Activated CD4-positive, alpha-beta T cell treated with anti-CD3 and anti-CD28 coated beads, Interleukin-10, Interleukin-2, amounts not matched to agents 100 ng/mL and 50 ng/mL, durations not matched to agents 16 hours and 8 hours (primary cell): ENCODE measurements around the gene MAP7D1.
"Not testable (repeated sequence)": the region's sequence is repeated elsewhere in the genome, so short reads cannot be mapped to it uniquely, and the experiment has no call there.

ENCODE experiments used
- DNase-seq: peaks from one replicate; pipeline ENCODE4 v3.0.0-alpha.2; 2020

MAP7D1 gene

DNA sequence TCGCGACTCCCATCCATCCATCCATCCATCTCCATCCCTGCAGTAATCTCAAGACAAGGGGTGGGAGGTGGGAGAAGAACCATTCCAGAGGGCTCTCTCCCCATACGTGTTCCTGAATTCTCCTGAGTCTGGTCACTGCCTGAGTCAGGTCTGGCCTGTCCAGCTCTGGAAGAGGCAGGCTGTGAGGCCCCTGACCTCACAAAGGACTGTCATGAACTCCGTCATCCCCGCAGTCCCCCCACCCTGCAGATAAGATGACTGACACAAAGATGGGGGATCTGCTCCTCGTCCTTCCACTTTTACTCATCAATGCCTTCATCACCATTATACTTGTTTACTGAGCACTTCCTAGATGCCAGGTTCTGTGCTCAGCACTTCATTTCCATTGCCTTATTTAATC is 1.6 kb upstream of the MAP7D1 start:
- no peak for DNase-seq

GRCh38 chr1:36154765-36155407 is 1.1 kb upstream of the MAP7D1 start:
- no peak for DNase-seq

- peak; percentile 76 for DNase-seq
Observed at GRCh38 chr1:36156329-36157114, 562 bp downstream of the MAP7D1 start.

DNA sequence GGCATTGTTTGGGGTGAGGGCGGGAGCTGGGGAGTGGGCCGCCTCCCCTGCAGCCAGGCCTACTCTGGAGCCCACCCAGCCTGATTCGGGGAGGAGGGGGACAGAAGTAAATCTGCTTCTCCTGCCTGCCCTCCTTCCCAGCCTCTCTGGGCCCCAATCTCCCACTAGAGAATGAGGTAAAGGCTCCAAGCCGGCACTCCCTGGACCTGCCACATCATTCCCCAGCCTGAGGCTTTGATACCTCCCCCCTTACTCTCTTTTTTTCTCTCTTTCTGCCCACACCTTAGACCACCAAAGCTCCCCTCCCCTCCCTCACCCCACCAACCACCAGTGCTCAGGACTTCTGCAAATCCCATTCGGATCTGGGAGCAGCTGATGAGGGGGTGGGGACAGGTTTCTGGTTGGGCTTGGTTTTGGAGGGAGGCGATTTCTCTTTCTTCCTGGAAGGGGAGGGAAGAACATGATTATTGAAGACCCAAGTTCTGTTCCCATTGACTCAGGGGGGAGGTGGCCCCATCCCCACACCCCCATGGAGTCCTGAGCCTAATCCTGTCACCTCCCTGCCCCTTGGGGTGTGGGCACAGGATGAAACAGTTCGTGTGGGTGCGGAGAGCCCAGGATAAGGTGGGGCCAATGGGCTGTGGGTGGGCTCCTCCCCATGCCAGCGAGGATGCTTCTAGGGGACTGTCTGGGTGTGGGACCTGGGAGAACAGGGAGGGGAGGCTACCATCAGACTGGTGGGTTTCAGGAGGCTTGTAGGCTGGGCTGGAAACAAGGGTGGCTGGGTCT is 1.3 kb downstream of the MAP7D1 start:
- no peak for DNase-seq

DNA sequence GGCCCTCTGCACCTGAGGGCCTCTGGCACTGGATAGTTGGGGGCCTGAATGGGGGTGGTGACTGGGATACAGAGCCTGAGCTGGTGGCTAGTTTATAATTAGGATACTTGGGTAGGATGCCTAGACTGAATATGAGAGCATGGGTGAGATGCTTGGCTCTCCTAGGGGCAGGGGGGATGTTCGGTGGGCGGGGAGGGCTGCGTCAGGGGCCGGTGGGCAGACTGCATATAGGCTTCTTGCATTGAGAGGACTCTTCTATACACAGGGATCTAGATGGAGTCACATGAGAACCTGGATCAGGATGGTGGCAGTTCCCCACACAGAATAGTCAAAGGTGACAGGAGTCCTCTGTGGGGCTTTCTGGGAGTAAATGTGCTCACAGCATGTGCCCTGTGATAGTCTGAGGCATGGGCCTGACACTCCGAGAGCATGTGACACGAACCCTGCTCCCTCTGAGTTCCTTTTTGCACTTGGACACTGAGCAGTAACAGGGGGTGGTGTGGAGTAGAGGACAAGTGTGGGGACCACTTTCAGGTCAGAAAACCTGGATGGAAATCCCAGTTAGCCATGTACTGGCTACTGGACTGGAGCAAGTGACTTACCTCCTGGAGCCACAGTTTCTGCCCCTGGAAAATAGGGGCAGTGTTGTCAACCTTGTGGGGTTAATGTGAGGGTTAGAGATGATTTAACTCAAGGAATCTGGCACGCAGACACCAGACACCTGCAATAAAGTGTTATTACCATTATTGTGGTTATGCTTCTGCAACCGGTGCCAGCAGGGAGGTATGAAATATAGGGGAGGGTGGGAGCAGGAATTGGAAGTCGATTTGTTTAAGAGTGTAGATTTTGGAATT is 2.2 kb downstream of the MAP7D1 start:
- DNase-seq: no peak

DNA sequence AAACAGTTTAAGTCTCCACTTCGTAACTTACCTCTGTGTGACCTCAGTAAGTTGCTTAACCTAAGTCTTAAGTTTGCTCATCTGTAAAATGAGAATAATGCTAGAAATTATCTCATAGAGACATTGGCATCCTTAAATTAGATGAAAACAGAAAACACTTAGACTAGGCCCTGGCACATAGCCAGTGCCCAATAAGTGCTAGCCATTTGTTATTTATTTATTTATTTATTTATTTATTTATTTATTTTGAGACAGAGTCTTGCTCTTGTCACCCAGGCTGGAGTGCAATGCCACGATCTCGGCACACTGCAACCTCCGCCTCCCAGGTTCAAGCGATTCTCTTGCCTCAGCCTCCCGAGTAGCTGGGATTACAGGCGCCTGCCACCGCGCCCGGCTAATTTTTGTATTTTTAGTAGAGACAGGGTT is 2.9 kb downstream of the MAP7D1 start:
- DNase-seq: not testable (repeated sequence)

GRCh38 chr1:36159614-36160387 is 3.8 kb downstream of the MAP7D1 start:
- no peak for DNase-seq

DNA sequence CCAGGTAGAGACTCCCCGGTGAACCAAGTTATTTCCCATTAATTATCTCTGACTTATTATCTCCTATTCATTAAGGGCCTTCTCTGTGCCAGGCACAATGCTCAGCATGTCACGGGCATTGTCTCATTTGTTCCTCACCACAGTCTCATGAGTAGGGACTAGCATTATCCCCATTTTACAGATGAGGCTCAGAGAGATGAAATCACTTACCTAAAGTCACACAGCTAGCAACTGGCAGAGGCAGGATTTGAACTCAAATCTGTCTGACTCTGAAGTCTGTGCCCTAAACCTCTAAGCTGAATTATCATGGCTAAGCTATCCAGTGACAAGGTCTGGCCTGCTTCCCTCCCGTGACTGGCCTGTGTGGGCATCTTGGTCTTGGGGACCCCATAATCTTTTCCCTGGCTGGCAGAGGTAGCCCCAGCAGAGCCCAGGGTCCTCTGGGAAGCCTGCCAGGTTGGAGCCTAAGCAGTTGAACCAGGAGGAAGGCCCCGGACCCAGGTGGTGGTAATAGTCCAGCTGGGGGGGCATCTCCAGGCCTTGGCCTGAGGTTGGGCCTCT is 4.5 kb downstream of the MAP7D1 start:
- DNase-seq: no peak

DNA sequence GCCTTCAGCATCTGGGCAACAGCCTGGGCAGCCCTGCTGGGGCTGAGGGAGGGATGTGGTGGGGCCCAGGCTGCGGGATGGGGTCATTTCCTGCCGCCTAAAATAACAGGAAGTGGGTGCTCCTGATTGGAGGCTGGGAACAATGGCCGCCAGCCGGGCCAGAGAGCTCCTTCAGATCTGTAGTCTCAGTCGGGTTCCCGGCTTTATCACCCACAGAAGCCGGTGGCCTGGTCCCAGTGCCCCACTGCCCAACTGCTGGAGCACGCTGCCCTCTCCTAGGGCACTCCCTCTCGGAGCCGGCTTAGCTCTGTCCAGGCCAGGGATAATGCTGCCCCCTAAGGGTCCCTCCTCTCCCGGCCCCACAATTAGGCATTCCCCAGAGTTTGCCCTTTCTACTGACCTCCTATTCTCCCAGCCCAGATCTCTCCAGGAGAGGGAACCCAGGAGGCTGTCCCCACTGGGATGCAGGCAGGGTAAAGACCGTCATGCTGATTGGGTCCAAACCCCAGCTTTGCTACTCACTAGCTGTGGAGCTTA is 5.1 kb downstream of the MAP7D1 start:
- peak; percentile 85 for DNase-seq

DNA sequence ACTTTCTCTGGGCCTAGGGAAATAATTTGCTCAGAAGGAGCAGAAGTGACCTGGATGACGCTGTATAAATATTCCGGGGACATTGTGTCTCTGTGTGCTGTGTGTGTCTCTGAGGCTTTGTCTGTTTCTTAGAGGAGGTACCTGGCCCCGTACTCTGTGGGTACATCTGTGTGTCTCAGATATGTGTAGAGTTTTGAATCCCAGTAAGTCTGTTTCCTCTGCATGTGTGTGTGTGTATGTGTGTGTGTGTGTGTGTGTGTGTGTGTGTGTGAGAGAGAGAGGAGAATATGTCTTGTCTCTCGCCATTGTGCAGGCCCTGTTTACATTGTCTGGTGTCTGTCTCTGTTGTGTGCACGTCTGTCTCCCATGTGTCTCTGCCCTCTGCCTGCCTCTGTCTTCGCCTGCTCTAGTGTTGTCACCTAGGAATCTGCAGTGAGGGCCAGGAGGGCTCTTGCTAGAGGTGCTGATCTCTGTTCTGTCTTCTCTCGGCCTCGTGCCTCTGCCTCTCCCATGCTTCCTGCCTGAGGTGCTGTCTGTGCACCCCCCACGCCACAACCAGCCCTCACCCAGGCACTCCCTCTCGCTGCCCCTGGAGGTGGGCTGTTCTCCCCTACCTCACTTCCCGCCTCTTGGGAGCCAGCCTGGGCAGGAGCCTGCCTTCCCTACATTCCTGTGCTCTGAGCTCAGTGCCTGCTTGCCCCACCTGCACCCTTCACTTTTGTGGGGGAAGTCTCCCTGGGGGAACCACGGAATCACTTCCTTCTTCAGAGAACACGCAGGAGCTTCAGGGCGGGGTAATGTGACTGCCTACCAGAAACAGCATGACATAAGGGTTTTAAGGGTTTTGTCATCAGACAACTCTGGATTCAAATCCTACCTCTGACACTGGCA is 5.9 kb downstream of the MAP7D1 start:
- DNase-seq: peak; percentile 46

DNA sequence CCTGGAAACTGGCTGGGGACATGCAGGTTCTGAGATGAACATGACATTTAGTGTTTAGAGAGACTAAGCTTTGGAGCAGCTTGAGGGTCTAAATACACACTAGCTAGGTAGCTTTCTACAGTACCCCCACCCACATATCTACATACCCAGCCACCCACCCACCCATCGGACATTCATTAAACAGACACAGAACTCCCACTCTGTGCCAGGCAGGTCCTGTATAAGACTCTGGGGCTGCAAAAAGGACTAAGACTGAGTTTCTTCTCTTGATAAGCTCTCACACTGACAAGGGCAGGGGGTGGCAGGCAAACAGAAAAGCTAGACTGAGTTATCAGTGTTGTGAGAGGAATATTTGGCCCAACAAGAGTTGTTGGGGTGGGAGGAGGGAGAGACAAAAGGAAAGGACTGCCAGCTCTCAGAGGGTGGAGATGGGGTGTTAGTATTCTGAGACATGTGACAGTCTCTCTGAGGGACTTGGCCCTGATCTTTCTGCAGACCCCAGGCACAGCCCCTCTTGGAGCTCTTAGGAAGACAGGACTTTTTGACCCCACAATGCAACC is 6.8 kb downstream of the MAP7D1 start:
- DNase-seq: no peak

- no peak for DNase-seq
Observed at GRCh38 chr1:36163426-36163825, 7.5 kb downstream of the MAP7D1 start.

DNA sequence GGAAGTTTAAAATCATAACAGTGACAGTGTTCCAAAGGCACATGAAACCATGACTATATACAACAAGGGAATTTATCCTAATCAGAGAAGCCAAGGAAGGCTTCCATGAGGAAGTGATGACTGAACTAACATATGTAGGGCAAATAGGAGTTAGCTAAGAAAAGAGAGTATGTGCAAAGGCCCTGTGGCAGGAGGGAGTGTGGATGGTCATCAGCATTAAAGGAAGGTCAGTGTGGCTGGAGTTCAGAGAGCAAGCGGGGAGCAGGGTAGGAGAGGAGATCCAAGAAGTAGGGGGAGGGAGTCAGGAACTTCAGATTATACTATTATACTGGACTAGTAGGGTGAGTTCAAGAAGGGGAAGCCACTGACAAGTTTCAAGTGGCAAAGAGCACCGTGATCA is 8.4 kb downstream of the MAP7D1 start:
- no peak for DNase-seq

DNA sequence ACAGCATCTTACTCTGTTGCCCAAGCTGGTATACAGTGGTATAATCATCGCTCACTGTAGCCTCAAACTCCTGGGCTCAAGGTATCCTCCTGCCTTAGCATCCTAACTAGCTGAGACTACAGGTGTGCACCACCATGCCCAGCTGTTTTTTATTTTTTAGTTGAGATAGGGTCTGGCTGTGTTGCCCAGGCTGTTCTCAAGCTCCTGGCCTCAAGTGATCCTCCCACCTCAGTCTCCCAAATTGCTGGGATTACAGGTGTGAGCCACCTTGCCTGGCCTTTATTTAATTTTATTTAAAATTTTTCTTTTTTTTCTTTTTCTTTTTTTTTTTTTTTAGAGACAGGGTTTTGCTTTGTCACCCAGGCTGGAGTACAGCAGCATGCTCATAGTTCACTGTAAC is 9.2 kb downstream of the MAP7D1 start:
- DNase-seq: no peak

DNA sequence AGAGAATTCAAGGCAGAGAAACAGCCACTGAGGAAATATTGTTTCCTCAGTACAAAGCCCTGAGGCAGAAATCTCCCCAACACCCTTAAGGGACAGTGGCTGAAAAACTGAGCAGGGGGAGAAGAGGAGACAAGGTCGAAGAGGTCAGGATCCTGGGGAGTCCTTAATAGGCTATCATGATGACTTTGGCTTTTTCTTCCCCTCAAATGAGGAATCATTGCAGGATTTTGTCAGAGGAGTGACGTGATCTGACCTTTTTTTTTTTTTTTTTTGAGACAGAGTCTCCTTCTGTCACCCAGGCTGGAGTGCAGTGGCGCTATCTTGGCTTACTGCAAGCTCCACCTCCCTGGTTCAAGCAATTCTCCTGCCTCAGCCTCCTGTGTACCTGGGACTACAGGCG is 10.2 kb downstream of the MAP7D1 start:
- DNase-seq: no peak

- no peak for DNase-seq
Observed at GRCh38 chr1:36166938-36167905, 11.3 kb downstream of the MAP7D1 start.

- DNase-seq: no peak
Observed at GRCh38 chr1:36168514-36168913, 12.6 kb downstream of the MAP7D1 start.

- no peak for DNase-seq
Observed at GRCh38 chr1:36170643-36171412, 14.9 kb downstream of the MAP7D1 start.
